ENCODE results near the gene CMTM4. TPM values are rescaled to one million over a fixed set of nuclear protein-coding genes. Genes with fewer than 3 reads are reported as not detected.
"Not testable (repeated sequence)": the region's sequence is repeated elsewhere in the genome, so short reads cannot be mapped to it uniquely, and the experiment has no call there.

The CMTM4 gene
- polyA plus RNA-seq, 3 donors: 69.1 to 70.8 (median 69.4) TPM

- no peak for DNase-seq (ENCODE audit: low read depth in 3 of 3, low spot score in 2 of 3)
Measured at GRCh38 chr16:66574081-66574480, 122.5 kb downstream of the CMTM4 start.

- no peak for DNase-seq (ENCODE audit: low read depth in 3 of 3, low spot score in 2 of 3)
Measured at GRCh38 chr16:66572356-66572755, 124.2 kb downstream of the CMTM4 start.

GRCh38 chr16:66569827-66570405 lies 126.6 kb downstream of the CMTM4 start:
- no peak for DNase-seq (ENCODE audit: low read depth in 3 of 3, low spot score in 2 of 3)

GRCh38 chr16:66569131-66569530 lies 127.4 kb downstream of the CMTM4 start:
- no peak for DNase-seq (ENCODE audit: low read depth in 3 of 3, low spot score in 2 of 3)

GRCh38 chr16:66568355-66568754 lies 128.2 kb downstream of the CMTM4 start:
- DNase-seq (ENCODE audit: low read depth in 3 of 3, low spot score in 2 of 3): no peak

- not testable (repeated sequence) for DNase-seq (ENCODE audit: low read depth in 3 of 3, low spot score in 2 of 3)
Measured at GRCh38 chr16:66567270-66567669, 129.3 kb downstream of the CMTM4 start.

GRCh38 chr16:66566051-66566901 lies 130.3 kb downstream of the CMTM4 start, which contains the start of gene CMTM1:
Gene CMTM1, plus strand, starts transcription at chr16:66566439. Its CDS starts 75 bp downstream, at chr16:66566514.
- DNase-seq (ENCODE audit: low read depth in 3 of 3, low spot score in 2 of 3): no peak

Other genes starting within 250 kb of the CMTM4 start
- 10 to 100 TPM; 32.3 to 37.6 (median 35.8) TPM for gene TK2, start 146.6 kb downstream of the CMTM4 start, polyA plus RNA-seq (ENCODE audit: insufficient read length in 3 of 3)
- gene CKLF, start 144.2 kb downstream of the CMTM4 start, polyA plus RNA-seq (ENCODE audit: insufficient read length in 3 of 3): 10 to 100 TPM; 34.5 to 46.5 (median 46.4) TPM
- 1 to 10 TPM; 3.9 to 5.4 (median 4.8) TPM for gene CMTM1, start 130.3 kb downstream of the CMTM4 start, polyA plus RNA-seq (ENCODE audit: insufficient read length in 3 of 3)
- under 1 TPM; 0.28 to 0.96 (median 0.41) TPM for gene CMTM2, start 117.3 kb downstream of the CMTM4 start, polyA plus RNA-seq (ENCODE audit: insufficient read length in 3 of 3)
- 10 to 100 TPM; 58.7 to 64.0 (median 63.8) TPM for gene CMTM3, start 92.0 kb downstream of the CMTM4 start, polyA plus RNA-seq (ENCODE audit: insufficient read length in 3 of 3)
- gene DYNC1LI2, start 54.9 kb upstream of the CMTM4 start, polyA plus RNA-seq (ENCODE audit: insufficient read length in 3 of 3): 100 to 1,000 TPM in 1 of 3 donors, 10 to 100 TPM in 2; 96.3 to 104 (median 97.4) TPM
- gene TERB1, start 104.8 kb upstream of the CMTM4 start, polyA plus RNA-seq (ENCODE audit: insufficient read length in 3 of 3): under 1 TPM in 1 of 3 donors, not detected in 2; 0.16 TPM
- 10 to 100 TPM; 83.5 to 89.4 (median 84.9) TPM for gene NAE1, start 134.2 kb upstream of the CMTM4 start, polyA plus RNA-seq (ENCODE audit: insufficient read length in 3 of 3)
- under 1 TPM; 0.11 to 0.25 (median 0.24) TPM for gene CA7, start 147.7 kb upstream of the CMTM4 start, polyA plus RNA-seq (ENCODE audit: insufficient read length in 3 of 3)
- 10 to 100 TPM; 12.3 to 12.9 (median 12.7) TPM for gene PDP2, start 183.8 kb upstream of the CMTM4 start, polyA plus RNA-seq (ENCODE audit: insufficient read length in 3 of 3)
- 100 to 1,000 TPM; 228 to 269 (median 251) TPM for gene CDH16, start 222.1 kb upstream of the CMTM4 start, polyA plus RNA-seq (ENCODE audit: insufficient read length in 3 of 3)
- 1 to 10 TPM; 1.9 to 3.2 (median 2.1) TPM for gene RRAD, start 228.8 kb upstream of the CMTM4 start, polyA plus RNA-seq (ENCODE audit: insufficient read length in 3 of 3)
- gene CIAO2B, start 237.7 kb upstream of the CMTM4 start, polyA plus RNA-seq (ENCODE audit: insufficient read length in 3 of 3): 10 to 100 TPM; 76.4 to 98.5 (median 95.7) TPM
- gene CES2, start 238.8 kb upstream of the CMTM4 start, polyA plus RNA-seq (ENCODE audit: insufficient read length in 3 of 3): 10 to 100 TPM; 39.6 to 45.2 (median 39.7) TPM

Data from right renal cortex interstitium (tissue), 3 donors.